GM18909 (cell line): ENCODE measurements around the gene RUFY3.
"Not testable (repeated sequence)": the region's sequence is repeated elsewhere in the genome, so short reads cannot be mapped to it uniquely, and the experiment has no call there.

Experiments used
- ATAC-seq: cut with Tn5 transposase; IDR thresholded peaks from one replicate; pipeline ENCODE4 v1.9.1; 2021; ENCODE audit warnings: mild to moderate bottlenecking; ENCODE audit not compliant: unreplicated experiment, poor library complexity

The RUFY3 gene

GRCh38 chr4:70765368-70765767, 43.6 kb downstream of the RUFY3 start:
- ATAC-seq = no peak

GRCh38 chr4:70768301-70768948, 46.7 kb downstream of the RUFY3 start:
- no peak for ATAC-seq

GRCh38 chr4:70769396-70769795, 47.6 kb downstream of the RUFY3 start:
- ATAC-seq = not testable (repeated sequence)

GRCh38 chr4:70772929-70773555, 51.3 kb downstream of the RUFY3 start:
- peak; percentile 67 for ATAC-seq

- ATAC-seq = no peak
These were observed 57.2 kb downstream of the RUFY3 start for GRCh38 chr4:70778888-70779422.

GRCh38 chr4:70783096-70783495, 61.3 kb downstream of the RUFY3 start:
- no peak for ATAC-seq

GRCh38 chr4:70787496-70787895, 65.7 kb downstream of the RUFY3 start:
- no peak for ATAC-seq

GRCh38 chr4:70788733-70789132, 67.0 kb downstream of the RUFY3 start:
- ATAC-seq = no peak

- no peak for ATAC-seq
These were observed 71.9 kb downstream of the RUFY3 start for GRCh38 chr4:70793626-70794025.

GRCh38 chr4:70801265-70801809, 79.6 kb downstream of the RUFY3 start:
- ATAC-seq = peak; percentile 75

- ATAC-seq = no peak
These were observed 81.3 kb downstream of the RUFY3 start for GRCh38 chr4:70802928-70803580.

- ATAC-seq = no peak
These were observed 86.4 kb downstream of the RUFY3 start for GRCh38 chr4:70808151-70808550.

- no peak for ATAC-seq
These were observed 93.6 kb downstream of the RUFY3 start for GRCh38 chr4:70815370-70815769.

GRCh38 chr4:70816894-70817293, 95.1 kb downstream of the RUFY3 start:
- no peak for ATAC-seq

GRCh38 chr4:70818173-70818855, 96.5 kb downstream of the RUFY3 start:
- ATAC-seq = peak; percentile 66

- no peak for ATAC-seq
These were observed 97.2 kb downstream of the RUFY3 start for GRCh38 chr4:70818921-70819320.

GRCh38 chr4:70829015-70829414, 107.3 kb downstream of the RUFY3 start:
- no peak for ATAC-seq

GRCh38 chr4:70829492-70829891, 107.7 kb downstream of the RUFY3 start:
- no peak for ATAC-seq

- ATAC-seq = no peak
These were observed 108.3 kb downstream of the RUFY3 start for GRCh38 chr4:70830054-70830453.

- no peak for ATAC-seq
These were observed 109.5 kb downstream of the RUFY3 start for GRCh38 chr4:70831293-70831692.

GRCh38 chr4:70833675-70834074, 111.9 kb downstream of the RUFY3 start:
- ATAC-seq = no peak
